OCI-LY3 (cell line): Measurements from ENCODE around the gene SRPK2.

Experiments
- EZH2phosphoT487 ChIP-seq: fragments of 200-600 bp; shearing (Covaris generic); IDR thresholded peaks from 2 replicates; pipeline ENCODE4 v1.6.1; 2018; ENCODE audit warnings: antibody characterized with exemption, mixed run types, low read depth
- TF ChIP-seq, protein P1 (sequence below): fragments of 200-600, 300-600 bp; sonication (generic); IDR thresholded peaks from 2 replicates; pipeline ENCODE4 v1.5.1; 2014; ENCODE audit warnings: antibody characterized with exemption, low read length, low read depth

DNA sequence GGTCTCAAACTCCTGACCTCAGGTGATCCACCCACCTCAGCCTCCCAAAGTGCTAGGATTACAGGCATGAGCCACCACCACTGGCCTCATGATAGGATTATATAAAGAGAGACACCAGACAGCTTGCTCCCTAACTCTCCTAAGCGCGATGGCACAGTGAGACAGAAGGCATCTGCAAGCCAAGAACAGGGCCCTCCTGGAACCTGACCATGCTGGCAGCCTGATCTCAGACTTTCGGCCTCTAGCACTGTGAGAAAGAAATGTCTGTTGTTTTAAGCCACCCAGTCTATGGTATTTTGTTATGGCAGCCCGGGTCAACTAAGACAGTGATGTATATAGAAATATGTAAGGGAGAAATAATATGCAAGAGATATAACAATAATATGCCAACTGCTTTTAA, 51.2 kb downstream of the SRPK2 start:
- TF ChIP-seq, protein P1, sequence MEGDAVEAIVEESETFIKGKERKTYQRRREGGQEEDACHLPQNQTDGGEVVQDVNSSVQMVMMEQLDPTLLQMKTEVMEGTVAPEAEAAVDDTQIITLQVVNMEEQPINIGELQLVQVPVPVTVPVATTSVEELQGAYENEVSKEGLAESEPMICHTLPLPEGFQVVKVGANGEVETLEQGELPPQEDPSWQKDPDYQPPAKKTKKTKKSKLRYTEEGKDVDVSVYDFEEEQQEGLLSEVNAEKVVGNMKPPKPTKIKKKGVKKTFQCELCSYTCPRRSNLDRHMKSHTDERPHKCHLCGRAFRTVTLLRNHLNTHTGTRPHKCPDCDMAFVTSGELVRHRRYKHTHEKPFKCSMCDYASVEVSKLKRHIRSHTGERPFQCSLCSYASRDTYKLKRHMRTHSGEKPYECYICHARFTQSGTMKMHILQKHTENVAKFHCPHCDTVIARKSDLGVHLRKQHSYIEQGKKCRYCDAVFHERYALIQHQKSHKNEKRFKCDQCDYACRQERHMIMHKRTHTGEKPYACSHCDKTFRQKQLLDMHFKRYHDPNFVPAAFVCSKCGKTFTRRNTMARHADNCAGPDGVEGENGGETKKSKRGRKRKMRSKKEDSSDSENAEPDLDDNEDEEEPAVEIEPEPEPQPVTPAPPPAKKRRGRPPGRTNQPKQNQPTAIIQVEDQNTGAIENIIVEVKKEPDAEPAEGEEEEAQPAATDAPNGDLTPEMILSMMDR, result no peak
- TF ChIP-seq EZH2phosphoT487, result no peak
